Endodermal cell (in vitro differentiated cells): ENCODE data around the gene TRIO. TPM values are rescaled to one million over a fixed set of nuclear protein-coding genes. Genes with fewer than 3 reads are reported as not detected.

Experiments used
- DNase-seq: peaks from one replicate; pipeline ENCODE4 v3.0.0-alpha.2; 2017
- H3K27ac ChIP-seq: 2 replicates; pipeline ENCODE4 v1.5.1; 2013; ENCODE audit warnings: mild to moderate bottlenecking, low read depth, low read length, moderate library complexity
- H3K27me3 ChIP-seq: 2 replicates; pipeline ENCODE4 v1.6.1; 2013; ENCODE audit warnings: mild to moderate bottlenecking, low read length, moderate library complexity; ENCODE audit not compliant: insufficient read depth, control insufficient read depth, poor library complexity, severe bottlenecking
- H3K36me3 ChIP-seq: 2 replicates; pipeline ENCODE4 v1.7.0; 2013; ENCODE audit warnings: mild to moderate bottlenecking, low read length, moderate library complexity; ENCODE audit not compliant: control insufficient read depth, insufficient read depth
- H3K4me1 ChIP-seq: one replicate; pipeline ENCODE4 v1.7.0; 2013; ENCODE audit warnings: low read length; ENCODE audit not compliant: control insufficient read depth, insufficient read depth
- H3K4me3 ChIP-seq: 2 replicates; pipeline ENCODE4 v1.5.1; 2013; ENCODE audit warnings: mild to moderate bottlenecking, low read length, moderate library complexity
- H3K9ac ChIP-seq: 2 replicates; pipeline ENCODE4 v1.6.1; 2013; ENCODE audit warnings: mild to moderate bottlenecking, low read length, moderate library complexity; ENCODE audit not compliant: poor library complexity, severe bottlenecking; ENCODE audit errors: extremely low read depth
- H3K9me3 ChIP-seq: 2 replicates; pipeline ENCODE4 v1.6.1; 2013; ENCODE audit warnings: mild to moderate bottlenecking, low read length, moderate library complexity; ENCODE audit not compliant: control insufficient read depth
- H3K27ac Mint-ChIP-seq: 2 replicates; pipeline ENCODE4 v1.8.0; 2020; ENCODE audit warnings: mixed read lengths
- H3K27me3 Mint-ChIP-seq: 2 replicates; pipeline ENCODE4 v1.8.0; 2021; ENCODE audit warnings: mild to moderate bottlenecking, mixed read lengths; ENCODE audit not compliant: insufficient read depth
- H3K36me3 Mint-ChIP-seq: 2 replicates; pipeline ENCODE4 v1.8.0; 2020; ENCODE audit warnings: low read depth, mixed read lengths
- H3K4me1 Mint-ChIP-seq: 2 replicates; pipeline ENCODE4 v1.8.0; 2020; ENCODE audit warnings: mixed read lengths
- H3K4me3 Mint-ChIP-seq: 2 replicates; pipeline ENCODE4 v1.8.0; 2020; ENCODE audit warnings: mild to moderate bottlenecking, moderate library complexity, mixed read lengths
- H3K9me3 Mint-ChIP-seq: 2 replicates; pipeline ENCODE4 v1.8.0; 2020; ENCODE audit warnings: mild to moderate bottlenecking, mixed read lengths
- WGBS, 2 experiments: methylation state at CpG; one replicate each; pipeline versions ENCODE4 v1.1.5 to v1.1.7; 2013; ENCODE audit warnings: missing lambda C conversion rate in 2 of 2, mixed read lengths in 1 of 2; ENCODE audit not compliant: insufficient coverage in 1 of 2, insufficient read length in 1 of 2; 5-methylcytosine and 5-hydroxymethylcytosine counted together
- total RNA-seq, 2 donors: library from RNA; stranded (reverse); fragmentation: NEBNext Ultra II Directional in 1 of 2; extraction: Animal tissue kit (Norgen Biotek cat#: 25700) in 1 of 2; gene quantifications; 2 replicates in 1 of 2; 3 replicates in 1 of 2; pipeline ENCODE4 v1.2.1, GENCODE V29; 2021
- TF ChIP-seq, protein P1 (sequence below): fragments of 200-600 bp; sonication (generic); conservative IDR thresholded peaks from 2 replicates; pipeline ENCODE4 v1.5.0; 2021; ENCODE audit warnings: antibody characterized with exemption, mild to moderate bottlenecking

Gene TRIO
- total RNA-seq, 2 donors from 2014 or later, result 88.3 to 109 TPM

DNA sequence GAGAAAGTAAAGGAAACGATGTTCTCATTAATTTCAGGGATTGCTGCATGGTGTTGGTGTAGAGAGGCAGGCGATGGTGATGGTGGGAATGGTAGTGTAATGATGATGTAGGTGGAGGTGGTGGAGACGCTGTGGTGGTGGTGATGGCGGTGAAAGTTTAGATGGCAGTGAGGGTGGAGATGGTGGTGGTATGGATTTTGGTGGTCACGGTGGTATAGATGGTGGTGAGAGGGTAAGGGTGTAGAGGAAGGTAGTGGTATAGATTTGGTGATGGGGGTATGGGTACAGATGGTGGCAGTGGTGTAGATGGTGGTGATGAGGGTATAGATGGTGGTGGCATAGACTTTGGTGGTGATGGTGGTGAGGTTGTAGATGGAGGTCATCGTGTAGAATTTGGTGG lies 259.3 kb downstream of the TRIO start:
- no peak overlapping the region for H3K27ac Mint-ChIP-seq
- peaks cover 50% of the 10 kb centered on the region for H3K36me3 Mint-ChIP-seq
- 87 to 100% methylated on average over 2 to 6 of the region's 6 CpGs for WGBS, 2 experiments
- TF ChIP-seq, protein P1, sequence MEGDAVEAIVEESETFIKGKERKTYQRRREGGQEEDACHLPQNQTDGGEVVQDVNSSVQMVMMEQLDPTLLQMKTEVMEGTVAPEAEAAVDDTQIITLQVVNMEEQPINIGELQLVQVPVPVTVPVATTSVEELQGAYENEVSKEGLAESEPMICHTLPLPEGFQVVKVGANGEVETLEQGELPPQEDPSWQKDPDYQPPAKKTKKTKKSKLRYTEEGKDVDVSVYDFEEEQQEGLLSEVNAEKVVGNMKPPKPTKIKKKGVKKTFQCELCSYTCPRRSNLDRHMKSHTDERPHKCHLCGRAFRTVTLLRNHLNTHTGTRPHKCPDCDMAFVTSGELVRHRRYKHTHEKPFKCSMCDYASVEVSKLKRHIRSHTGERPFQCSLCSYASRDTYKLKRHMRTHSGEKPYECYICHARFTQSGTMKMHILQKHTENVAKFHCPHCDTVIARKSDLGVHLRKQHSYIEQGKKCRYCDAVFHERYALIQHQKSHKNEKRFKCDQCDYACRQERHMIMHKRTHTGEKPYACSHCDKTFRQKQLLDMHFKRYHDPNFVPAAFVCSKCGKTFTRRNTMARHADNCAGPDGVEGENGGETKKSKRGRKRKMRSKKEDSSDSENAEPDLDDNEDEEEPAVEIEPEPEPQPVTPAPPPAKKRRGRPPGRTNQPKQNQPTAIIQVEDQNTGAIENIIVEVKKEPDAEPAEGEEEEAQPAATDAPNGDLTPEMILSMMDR, result no peak
- no peak overlapping the region for H3K4me3 Mint-ChIP-seq
- H3K9me3 Mint-ChIP-seq, result peaks cover 7% of the 10 kb centered on the region
- Histone ChIP-seq H3K27me3 (no peaks in the 10 kb centered on the region), H3K9ac (no peak overlapping the region), H3K36me3 (peaks cover 54% of the 10 kb centered on the region), H3K4me3 (no peak overlapping the region), H3K9me3 (no peaks in the 10 kb centered on the region), H3K27ac (no peak overlapping the region), H3K4me1 (no peaks in the 10 kb centered on the region)
- DNase-seq, result no peak
- H3K4me1 Mint-ChIP-seq, result peaks cover 5% of the 10 kb centered on the region
- no peaks in the 10 kb centered on the region for H3K27me3 Mint-ChIP-seq

DNA sequence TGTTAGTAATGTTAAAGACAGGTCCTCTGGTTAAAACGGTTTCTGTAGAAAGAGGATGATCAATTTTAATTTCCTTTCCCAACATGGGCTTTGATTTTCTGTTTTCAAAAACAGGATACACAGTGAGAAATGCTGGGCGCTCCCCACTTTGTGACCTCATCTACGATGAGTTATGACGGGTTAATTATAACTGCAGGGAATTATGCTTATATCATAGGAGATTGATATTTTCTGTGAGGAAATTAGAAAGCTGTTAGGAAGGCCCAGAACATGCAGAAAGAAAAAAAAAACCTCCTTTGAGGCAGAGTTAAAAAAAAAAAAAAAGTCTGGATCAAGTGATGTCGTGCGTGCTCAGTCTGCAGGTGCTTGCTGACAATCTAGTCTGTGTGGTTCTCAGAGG lies 261.6 kb downstream of the TRIO start:
- 96 to 97% methylated on average over 4 to 6 of the region's 6 CpGs for WGBS, 2 experiments
- DNase-seq, result no peak
- Histone ChIP-seq H3K4me3 (no peak overlapping the region), H3K9me3 (no peaks in the 10 kb centered on the region), H3K27me3 (no peaks in the 10 kb centered on the region), H3K4me1 (no peaks in the 10 kb centered on the region), H3K27ac (no peak overlapping the region), H3K9ac (no peak overlapping the region), H3K36me3 (peaks cover 57% of the 10 kb centered on the region)
- Mint-ChIP-seq H3K4me3 (no peak overlapping the region), H3K36me3 (peaks cover 59% of the 10 kb centered on the region), H3K27ac (peak overlapping the region; percentile 16), H3K4me1 (peaks cover 2% of the 10 kb centered on the region), H3K9me3 (peaks cover 7% of the 10 kb centered on the region), H3K27me3 (no peaks in the 10 kb centered on the region)
- TF ChIP-seq, protein P1, result no peak

DNA sequence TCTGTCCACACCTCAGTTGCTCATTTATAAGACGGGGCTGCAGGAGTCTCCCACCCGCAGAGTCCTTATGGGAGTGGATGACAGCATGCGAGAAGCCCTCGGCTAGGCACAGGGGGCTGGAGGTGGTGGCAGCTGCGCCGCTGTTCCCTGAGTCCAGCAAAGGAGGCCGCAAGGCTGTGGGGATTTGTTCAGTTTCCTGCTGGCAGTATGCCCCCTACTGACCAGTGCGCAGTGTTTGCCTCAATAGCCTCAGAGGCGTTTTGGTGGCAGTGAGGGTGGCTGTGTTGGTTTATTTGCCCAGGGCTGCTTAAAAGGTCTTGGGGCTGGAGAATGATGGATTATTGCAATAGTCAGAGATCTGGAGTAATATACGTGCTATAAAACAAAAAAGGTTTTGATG lies 262.1 kb downstream of the TRIO start:
- DNase-seq, result peak; percentile 66
- TF ChIP-seq, protein P1, result peak; percentile 74
- Histone ChIP-seq H3K4me3 (no peak overlapping the region), H3K4me1 (no peaks in the 10 kb centered on the region), H3K9ac (no peak overlapping the region), H3K27ac (no peak overlapping the region), H3K27me3 (no peaks in the 10 kb centered on the region), H3K36me3 (peaks cover 53% of the 10 kb centered on the region), H3K9me3 (no peaks in the 10 kb centered on the region)
- H3K27me3 Mint-ChIP-seq, result no peaks in the 10 kb centered on the region
- H3K4me3 Mint-ChIP-seq, result no peak overlapping the region
- H3K9me3 Mint-ChIP-seq, result peaks cover 7% of the 10 kb centered on the region
- H3K4me1 Mint-ChIP-seq, result peaks cover 2% of the 10 kb centered on the region
- 88% methylated on average over 8 to 10 of the region's 10 CpGs for WGBS, 2 experiments
- peaks cover 57% of the 10 kb centered on the region for H3K36me3 Mint-ChIP-seq
- H3K27ac Mint-ChIP-seq, result peak overlapping the region; percentile 16
